IPS-11a (cell line): ENCODE data around the gene MIAT.
A peak's percentile ranks its signal among the peaks of the same experiment; 100 is the strongest.

Experiments used
- H3K4me3 ChIP-seq: one replicate; pipeline ENCODE4 v1.5.1; 2013; ENCODE audit warnings: low read depth, low read length, control low read depth

The MIAT gene

DNA sequence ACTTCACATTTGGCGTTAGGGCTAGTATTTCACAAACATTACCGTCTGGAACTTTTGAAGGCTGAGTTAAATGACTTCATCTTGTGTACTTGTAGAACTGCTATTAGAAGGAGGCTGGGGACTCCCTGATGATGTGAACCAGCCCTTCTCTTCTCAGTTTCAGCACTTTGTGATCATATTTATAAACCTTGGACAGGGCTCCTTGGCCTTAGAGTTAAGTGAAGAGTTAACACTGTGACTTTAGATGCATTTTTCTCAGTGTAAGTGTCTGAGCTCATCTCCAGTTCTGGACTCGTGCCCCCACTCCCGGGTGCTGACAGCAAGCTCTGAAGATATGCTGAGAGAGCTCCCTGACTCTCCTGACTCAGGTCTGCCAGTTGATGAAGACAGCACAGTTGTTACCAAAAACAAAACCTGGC, 8.4 kb downstream of the MIAT start:
- H3K4me3 ChIP-seq, result no peak overlapping the region

DNA sequence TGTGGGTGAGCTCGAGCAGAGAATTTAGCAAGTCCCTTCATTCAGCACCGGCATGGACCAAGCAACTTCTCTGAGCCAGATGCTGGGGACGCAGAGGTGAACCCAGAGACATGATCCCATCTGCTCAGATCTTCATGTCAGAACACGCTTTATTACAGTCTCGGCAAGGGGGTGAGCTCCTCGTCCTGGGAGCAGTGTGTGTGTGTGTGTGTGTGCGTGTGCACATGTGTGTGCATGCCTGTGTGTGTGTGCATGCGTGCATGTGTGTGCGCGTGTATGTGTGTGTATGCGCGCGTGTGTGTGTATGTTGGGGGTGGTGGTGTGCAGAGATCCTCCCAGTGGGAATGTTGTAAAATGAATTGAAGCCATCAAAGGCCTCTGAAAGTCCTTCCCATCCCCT, 9.8 kb downstream of the MIAT start:
- H3K4me3 ChIP-seq, result no peak overlapping the region

DNA sequence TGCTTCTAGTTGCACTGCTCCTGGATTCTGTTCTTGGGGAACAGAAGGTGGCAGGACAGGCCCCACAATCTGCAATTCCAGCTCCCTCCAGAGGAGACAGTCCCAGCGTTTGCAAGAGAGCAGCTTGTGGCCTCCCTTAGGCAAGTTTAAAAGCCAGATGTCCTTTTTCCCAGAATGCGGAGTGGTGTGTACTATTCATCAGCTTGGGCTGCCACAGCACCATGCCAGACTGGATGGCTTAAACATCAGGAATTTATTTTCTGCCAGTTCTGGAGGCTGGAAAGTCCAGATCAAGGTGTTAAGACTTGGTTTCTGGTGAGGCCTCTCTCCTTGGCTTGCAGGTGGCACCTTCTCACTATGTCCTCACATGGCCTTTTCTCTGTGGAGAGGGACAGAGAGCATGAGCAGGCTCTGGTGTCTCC, 11.7 kb downstream of the MIAT start:
- no peak overlapping the region for H3K4me3 ChIP-seq

DNA sequence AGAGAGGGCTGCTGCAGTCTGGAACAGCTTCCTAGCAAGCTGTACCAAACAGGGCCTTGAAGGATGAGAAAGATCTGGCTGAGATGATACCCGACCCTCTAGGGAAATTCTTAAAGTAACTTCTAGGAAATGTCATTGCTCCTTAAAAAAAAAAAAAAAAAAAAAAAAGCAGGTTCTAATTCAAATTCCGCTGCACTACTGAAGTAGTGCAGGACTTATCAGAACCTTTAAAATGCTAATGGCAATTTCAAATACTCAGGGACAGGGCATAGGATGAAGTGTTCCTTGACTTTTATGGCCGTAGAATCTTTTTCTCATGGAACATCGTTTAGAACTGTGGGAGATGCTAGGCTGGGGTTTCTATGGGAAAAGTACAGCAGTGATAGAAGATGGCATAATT, 13.1 kb downstream of the MIAT start:
- H3K4me3 ChIP-seq, result no peak overlapping the region

DNA sequence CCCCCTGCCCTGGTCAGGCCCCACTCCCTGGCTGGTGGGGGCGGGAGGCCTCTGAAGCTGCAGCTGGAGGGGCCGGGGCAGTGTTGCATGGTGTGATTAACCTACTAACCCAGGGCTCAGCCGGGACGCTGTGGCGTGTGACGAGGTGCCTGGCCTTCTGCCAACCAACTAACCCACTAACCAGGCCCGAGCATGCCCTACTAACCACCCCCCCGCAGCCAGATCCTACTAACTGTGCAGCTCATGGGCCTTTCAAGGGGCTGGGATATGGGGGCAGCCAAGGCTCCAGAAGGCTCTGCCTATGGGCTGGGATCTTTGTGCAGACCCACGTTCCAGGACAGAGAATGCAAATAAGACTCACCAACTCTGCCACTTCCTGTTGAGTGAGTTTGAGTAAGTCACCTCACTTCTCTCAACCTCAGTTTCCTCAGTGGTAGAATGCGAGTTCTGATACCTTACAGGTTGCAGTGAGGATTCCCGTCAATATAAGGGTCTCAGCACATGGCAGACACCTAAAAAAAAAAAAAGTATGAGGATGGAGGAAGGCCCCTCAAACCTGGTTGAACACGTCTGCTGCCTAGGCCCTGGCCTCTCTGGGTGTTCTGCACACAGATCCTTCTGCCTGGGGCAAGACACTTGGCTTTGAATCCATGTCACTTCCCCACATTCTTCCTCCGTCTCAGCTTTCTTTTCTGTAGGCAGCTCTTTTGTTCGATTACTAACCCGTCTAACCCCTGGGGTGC, 14.1 kb downstream of the MIAT start:
- no peak overlapping the region for H3K4me3 ChIP-seq

DNA sequence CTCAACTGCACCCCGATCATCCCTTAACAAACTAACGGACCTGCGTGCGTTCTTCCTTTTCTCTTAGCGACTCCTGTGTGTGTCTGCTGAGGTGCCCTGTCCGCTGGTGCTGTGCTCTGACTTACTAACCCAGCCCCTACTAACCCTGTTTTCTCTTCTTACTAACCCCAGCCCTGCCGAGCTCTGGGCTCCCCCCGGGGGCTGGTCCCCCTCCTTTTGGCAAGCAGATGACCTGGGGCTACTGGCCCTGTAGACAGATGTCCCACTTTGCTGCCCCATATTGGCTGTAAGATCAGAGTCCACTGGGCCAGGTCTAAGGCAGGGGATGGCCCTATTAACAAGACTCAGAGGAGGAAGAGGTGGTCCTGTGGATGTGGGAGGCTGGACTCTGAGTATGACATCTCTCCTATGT, 14.7 kb downstream of the MIAT start:
- no peak overlapping the region for H3K4me3 ChIP-seq

DNA sequence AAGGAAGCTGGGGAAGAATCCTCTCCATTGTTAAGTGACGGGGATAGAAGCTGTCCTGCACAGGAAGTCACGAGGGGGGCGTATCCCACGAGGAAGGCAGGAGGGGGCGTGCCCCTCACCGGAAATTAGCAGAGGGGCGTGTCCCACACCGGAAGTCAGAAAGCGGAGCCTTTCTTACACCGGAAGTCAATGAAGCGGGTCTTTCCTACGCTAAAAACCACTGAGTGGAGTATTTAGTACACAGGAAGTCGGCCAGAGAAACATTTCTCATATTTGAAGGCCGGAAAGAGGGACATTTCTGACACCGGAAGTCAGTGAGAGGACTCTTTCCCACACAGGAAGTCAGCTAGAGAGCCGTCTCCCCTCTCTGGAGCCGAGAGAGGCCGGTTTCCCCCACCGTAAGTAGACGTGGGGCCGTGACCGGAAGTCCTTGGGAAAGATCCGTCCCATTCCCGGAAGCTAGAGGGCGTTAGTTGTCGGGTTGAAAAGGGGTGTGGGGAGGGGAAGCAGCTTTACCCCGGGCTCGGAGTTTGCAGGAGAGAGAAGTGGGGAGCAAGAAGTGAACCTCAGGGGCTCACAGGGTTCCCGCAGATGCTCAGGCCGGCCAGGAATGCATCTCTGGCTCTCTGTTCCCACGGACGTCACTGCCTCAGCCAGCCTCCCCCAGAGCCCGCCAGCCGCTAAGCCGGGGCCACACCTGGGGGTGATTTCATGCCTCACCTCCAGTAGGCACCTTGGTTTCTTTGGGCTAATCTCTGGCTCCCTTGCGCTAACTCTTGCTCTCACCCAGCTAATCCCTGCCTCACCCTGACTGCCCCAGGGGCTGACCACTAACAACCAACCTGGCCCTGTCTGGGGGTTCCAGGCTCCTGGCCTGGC, 15.4 kb downstream of the MIAT start:
- peak overlapping the region; percentile 69 for H3K4me3 ChIP-seq

DNA sequence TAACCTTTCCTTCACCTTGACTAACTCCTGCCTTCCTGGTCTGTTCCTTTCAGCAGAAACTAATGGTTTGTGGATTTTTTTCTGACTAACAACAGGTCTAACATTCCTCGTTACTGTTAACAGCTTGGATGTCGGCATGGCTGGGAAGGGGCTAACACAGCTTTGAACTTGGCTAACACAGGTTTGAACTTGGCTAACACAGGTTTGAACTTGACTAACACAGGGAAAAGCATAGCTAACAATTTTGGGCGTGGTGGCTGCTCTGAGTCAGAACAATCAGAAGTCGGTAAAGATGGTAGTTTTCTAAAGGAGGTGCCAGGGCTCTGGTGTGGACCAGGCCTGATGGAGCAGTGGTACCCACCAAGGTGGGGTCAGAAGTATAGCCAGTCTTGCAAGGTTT, 16.1 kb downstream of the MIAT start:
- H3K4me3 ChIP-seq, result peak overlapping the region; percentile 69

DNA sequence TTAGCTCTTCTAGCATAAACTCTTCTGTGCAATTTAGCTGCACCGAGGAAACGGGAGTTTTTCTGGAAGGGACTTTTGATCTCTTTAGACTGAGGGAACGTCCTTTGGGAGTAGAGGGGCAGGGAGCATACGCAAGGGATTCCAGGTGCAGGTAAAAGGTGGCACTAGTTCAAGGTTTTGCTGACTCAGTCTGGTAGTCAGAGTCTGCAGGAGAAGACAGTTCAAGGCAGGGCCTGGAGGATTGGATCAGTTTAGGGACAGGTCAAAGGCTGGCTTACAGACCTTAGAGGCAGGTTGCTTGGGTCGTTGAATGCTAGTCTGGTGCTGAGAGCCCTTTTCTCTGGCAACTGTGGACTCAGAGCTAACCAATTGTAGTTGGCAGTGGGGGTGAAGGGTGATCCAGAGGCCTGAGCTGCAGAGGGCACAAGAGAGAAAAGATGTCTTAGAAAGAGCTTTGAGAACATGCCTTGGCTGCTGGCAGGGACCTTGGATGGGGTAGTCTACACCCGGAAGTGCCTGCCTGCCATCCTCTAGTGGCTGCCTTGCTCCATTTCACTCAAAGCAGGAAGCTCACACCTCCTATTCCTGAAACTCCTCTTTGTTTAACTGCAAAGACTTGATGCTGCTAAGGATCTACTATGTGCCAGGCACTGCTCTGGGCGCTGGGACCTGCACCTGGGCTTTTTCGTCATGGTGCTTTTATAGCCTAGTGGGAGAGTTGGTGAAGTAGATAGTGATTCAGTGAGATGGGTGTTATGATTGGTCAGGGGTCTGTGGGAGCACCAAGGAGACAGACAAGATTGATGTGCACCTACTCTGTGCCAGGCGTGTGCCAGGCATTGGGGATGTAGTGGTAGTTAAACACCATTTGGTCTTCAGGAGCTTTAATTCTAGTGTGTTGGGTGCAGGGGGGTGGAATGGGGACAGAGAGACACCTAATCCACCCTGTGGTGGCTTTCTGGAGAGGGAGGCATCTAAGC, 17.1 kb downstream of the MIAT start:
- no peak overlapping the region for H3K4me3 ChIP-seq

DNA sequence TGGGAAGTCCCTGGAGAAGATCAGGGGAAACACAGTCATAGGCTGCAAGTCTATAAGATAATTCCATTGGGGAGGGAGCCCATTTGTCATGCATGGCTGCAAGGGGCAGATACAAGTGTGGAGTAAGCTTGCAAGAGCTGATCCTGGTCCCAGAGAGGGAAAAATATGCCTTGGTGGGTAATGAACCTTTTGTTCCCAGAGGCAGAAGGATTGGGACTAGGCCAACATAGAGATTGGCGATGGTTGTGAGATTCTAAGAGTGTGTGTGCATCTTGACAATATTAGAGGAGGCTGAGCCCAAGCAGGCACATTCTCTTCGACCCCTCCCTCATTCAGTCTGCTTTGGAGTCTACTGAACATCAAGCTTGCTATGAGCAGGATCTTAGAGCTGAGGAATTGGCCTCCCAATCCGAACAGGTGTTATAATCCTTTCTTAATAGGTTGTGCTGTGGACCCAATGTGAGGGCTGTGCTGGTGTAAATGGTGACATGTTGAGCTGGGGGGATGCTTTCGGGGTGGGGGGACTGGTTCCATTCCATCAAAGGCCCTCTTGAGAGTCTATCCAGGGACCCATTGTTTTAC, 18.4 kb downstream of the MIAT start:
- no peak overlapping the region for H3K4me3 ChIP-seq

DNA sequence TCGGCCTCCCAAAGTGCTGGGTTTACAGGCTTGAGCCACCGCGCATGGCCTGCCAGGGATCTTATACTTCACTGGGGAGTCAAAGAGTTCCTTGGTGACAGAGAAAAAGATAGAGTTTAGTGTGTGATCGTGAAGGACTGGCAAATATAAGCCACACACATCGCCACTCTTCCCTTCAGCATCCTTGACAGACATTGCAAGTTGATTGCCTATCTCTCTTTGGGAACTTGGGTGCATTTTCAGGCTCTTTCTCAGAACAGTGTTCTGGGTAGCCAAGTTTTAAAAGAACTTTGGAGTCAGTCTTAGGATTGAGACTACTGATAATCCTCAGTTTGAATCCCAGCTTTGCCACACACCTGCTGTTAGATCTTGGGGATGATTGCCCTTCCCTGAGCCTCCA, 19.8 kb downstream of the MIAT start:
- no peak overlapping the region for H3K4me3 ChIP-seq

DNA sequence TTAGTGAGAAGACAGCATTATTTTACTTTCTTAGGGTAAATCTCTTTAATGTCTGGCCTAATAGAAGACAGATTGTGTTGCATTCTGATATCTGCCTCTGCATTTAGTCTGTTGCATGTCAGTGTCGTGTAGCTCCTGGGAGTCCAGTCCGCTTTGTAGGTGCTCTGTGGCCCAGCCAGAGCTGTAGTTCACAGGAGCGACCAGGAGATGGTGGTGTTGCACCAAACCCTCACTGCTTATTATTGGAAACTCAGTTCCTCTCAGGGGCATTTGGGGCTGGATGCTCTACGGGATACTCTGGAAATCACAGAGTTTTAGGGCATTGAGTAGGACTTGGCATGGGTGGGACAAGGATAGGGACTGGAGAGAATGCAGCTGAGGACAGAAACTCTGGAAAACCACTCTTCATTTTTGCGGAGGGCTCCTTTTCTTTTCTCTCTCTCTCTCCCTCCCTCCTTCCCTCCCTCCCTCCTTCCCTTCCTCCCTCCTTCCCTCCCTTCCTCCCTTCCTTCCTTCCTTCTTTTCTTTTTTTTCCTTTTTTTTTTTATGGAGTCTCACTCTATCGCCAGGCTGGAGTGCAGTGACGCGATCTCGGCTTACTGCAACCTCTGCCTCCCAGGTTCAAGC, 21.7 kb downstream of the MIAT start:
- no peak overlapping the region for H3K4me3 ChIP-seq

DNA sequence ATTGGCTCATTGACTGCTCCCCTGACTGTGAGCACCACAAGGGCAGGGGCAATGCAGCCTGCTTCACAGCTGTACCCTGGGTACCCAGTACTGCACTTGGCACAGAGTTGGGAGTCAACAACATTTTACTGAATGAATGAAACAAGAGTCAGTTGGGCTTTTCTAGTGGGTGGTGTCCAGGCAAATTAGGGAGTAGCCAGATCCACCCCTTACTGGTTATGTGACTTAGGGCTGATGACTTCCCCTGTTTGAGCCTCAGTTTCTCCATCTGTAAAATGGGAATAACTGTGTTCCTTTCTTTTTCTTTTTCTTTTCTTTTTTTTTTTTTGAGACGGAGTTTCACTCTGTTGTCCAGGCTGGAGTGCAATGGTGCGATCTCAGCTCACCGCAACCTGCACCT, 23.1 kb downstream of the MIAT start:
- H3K4me3 ChIP-seq, result no peak overlapping the region

DNA sequence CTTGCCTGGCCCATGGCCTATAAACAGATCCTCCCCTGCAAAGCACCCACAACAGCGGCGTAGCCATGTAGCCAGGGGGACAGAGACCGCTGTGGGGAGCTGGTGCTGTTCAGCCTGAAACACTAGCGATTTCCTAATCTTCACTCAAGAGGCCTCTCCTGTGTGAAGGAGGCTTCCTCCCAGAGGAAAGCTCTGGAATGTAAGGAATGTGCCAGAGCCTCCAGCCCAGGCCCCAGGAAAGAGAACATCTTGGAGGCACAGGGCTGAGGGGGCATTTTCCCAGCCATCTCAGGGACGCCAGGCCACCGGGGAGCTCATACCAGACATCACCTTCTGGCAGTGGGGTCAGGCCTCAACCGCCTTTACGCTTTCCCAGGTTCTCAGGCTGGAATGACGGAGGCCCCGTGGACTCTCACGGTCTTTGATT, 24.0 kb downstream of the MIAT start:
- no peak overlapping the region for H3K4me3 ChIP-seq

DNA sequence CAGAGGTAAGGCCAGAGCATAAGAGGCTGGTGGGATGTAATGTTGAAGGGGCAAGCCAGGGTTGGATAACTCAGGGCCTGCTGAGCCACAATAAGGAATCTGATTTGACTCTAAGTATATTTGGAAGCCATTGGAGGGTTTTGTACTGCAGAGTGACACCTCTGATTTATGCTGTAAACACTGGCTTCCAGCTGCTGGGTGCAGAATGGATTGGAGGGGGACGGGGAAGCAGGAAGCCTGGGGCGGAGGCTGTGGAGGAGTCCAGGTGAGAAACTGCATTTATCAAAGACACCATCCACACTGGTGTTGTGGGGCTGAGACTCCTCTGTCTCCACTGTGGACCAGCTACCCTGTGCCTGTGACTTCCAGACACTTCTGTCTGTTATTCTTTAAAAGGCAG, 26.8 kb downstream of the MIAT start:
- H3K4me3 ChIP-seq, result no peak overlapping the region

DNA sequence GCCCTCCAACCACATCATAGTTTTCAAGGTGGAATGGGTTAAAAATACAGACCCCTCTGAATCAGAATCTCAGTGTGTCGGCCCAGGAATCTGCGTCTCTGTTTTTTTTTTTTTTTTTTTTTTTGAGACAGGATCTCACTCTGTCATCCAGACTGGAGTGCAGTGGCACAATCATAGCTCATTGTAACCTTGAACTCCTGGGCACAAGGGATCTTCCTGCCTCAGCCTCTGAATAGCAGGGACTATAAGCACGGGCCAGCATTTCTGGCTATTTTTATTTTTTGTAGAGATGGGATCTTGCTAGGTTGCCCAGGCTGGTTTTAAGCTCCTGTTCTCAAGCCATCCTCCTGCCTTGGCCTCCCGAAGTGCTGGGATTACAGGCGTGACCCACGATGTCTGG, 28.2 kb downstream of the MIAT start:
- no peak overlapping the region for H3K4me3 ChIP-seq

DNA sequence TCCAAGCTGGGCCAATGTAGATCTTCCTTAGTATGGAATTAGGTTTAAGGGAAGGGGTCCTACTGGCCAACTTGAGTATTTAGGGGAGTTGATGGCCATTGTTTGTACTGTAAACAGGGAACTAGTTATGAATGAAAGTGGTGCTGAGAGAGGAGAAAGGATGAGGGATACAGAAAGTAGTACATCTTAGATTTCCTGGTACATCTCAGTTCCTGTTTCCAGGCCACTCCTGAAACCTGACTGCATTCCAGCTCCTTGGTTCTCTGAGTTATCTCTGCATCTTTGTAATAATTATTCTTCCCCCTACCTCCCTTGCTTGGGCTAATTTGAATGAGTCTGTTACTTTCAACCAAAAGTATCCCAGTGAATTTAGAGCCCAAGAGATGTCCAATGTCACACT, 30.1 kb downstream of the MIAT start:
- no peak overlapping the region for H3K4me3 ChIP-seq

DNA sequence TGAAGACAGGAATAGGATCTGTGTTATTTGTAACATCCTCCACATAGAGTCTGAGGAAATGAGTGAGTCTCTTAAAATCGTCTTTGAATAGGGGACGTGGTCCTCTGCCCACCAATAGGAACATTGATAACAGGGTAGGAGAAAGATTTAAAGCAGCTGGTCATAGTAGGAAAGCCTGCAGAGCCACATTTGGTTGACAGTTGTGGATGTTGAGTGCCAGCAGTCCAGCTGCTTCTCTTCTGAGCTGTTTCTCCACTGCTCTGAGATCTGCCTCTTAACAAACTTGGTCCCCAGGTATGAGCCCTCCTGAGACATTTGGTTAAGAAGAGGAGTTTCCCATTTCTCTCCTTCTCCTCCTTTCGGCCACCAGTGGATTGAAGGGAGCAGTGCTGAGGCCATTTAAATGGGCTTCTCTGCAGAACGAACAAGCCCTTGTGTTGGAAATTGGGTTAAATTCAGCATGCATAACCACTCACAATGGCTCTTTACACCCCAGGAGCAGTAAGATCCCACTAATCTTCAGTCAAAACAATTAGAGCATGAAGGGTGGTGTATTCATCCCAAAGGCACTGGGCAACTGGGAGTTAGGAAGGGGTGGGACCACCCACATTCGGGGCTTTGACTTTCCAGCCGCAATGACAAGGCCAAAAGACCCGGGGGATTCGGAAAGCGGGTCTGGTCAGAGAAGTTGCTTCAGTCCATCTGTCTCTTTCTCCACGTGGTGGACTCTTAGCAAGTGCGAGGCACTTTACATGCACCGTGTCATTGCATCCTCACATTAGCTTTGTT, 32.3 kb downstream of the MIAT start:
- no peak overlapping the region for H3K4me3 ChIP-seq

DNA sequence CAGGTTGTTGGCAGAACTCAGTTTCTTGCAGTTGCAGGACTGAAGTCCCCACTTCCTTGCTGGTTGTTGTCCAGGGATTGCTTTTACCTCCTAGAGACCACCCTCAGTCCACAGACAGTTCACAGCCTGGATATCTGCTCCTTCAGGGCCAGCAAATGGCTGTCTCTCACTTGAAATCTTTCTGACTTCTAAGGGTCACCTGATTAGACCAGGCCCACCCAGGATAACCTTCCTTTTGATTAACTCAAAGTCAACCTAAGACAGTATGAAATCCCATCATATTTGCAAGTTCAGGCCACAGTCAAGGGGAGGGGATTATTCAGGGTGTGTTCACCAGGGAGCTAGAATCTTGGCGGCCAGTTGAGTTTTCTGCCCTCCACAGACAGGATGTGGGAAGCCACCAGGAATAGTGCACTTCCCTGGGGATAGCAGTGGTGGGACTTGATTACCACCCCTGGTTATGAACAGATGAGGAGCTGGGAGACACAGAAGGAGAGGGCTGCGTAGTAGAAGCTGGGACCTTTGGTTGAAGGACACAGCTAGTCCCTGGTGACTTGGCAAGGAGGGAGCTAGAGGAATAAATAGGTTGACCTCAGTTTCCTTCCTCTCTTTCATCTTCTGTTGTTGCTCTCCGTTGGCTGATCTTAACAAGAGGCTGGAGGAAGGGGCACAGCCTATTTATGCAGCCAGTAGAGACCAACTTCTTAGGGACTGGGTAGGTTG, 33.4 kb downstream of the MIAT start:
- H3K4me3 ChIP-seq, result no peak overlapping the region
